ENCODE measurements around the gene TNFRSF18. TPM values are rescaled to one million over a fixed set of nuclear protein-coding genes. Genes with fewer than 3 reads are reported as not detected.

The TNFRSF18 gene
- total RNA-seq, 2 donors from 2014 or later = 0.55 TPM; not detected in 1

DNA sequence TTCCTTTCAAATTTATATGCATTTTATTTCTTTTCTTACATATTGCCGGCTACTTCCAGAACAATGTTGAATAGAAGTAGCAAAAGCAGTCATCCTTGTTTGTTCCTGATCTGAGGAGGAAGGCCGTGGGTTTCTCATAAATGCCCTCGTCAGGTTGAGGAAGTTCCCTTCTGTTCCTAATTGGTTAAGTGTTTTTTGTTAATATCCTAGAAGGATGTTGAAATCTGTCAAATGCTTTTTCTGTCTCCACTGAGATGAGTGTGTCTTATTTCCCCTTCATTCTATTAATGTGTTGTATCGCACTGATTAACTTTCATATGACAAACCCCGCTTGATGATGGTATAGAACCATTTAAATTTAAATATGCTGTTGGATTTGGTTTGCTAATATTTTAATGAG lies 17.3 kb downstream of the TNFRSF18 start:
- TF ChIP-seq, protein P1, sequence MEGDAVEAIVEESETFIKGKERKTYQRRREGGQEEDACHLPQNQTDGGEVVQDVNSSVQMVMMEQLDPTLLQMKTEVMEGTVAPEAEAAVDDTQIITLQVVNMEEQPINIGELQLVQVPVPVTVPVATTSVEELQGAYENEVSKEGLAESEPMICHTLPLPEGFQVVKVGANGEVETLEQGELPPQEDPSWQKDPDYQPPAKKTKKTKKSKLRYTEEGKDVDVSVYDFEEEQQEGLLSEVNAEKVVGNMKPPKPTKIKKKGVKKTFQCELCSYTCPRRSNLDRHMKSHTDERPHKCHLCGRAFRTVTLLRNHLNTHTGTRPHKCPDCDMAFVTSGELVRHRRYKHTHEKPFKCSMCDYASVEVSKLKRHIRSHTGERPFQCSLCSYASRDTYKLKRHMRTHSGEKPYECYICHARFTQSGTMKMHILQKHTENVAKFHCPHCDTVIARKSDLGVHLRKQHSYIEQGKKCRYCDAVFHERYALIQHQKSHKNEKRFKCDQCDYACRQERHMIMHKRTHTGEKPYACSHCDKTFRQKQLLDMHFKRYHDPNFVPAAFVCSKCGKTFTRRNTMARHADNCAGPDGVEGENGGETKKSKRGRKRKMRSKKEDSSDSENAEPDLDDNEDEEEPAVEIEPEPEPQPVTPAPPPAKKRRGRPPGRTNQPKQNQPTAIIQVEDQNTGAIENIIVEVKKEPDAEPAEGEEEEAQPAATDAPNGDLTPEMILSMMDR (IDR thresholded peaks at IDR 0.05) = no peak
- Histone ChIP-seq H3K36me3 (no peaks in the 10 kb centered on the region), H3K4me1 (no peaks in the 10 kb centered on the region), H3K27ac (no peak overlapping the region), H3K9me3 (no peaks in the 10 kb centered on the region), H3K4me3 (no peak overlapping the region), H3K27me3 (no peaks in the 10 kb centered on the region)
- no peak for DNase-seq (ENCODE audit: low spot score)

GRCh38 chr1:1187938-1188337 lies 18.5 kb downstream of the TNFRSF18 start:
- no peaks in the 10 kb centered on the region for H3K27me3 ChIP-seq
- H3K36me3 ChIP-seq = no peaks in the 10 kb centered on the region
- no peak for DNase-seq (ENCODE audit: low spot score)
- TF ChIP-seq, protein P1 (IDR thresholded peaks at IDR 0.05) = no peak
- H3K4me1 ChIP-seq = no peaks in the 10 kb centered on the region
- no peak overlapping the region for H3K27ac ChIP-seq
- H3K9me3 ChIP-seq = no peaks in the 10 kb centered on the region
- H3K4me3 ChIP-seq = no peak overlapping the region

GRCh38 chr1:1185101-1185765 lies 21.2 kb downstream of the TNFRSF18 start:
- DNase-seq (ENCODE audit: low spot score) = no peak
- H3K27ac ChIP-seq = no peak overlapping the region
- H3K9me3 ChIP-seq = no peaks in the 10 kb centered on the region
- H3K4me3 ChIP-seq = no peak overlapping the region
- H3K36me3 ChIP-seq = no peaks in the 10 kb centered on the region
- no peaks in the 10 kb centered on the region for H3K4me1 ChIP-seq
- H3K27me3 ChIP-seq = no peaks in the 10 kb centered on the region
- TF ChIP-seq, protein P1 (IDR thresholded peaks at IDR 0.05) = no peak

DNA sequence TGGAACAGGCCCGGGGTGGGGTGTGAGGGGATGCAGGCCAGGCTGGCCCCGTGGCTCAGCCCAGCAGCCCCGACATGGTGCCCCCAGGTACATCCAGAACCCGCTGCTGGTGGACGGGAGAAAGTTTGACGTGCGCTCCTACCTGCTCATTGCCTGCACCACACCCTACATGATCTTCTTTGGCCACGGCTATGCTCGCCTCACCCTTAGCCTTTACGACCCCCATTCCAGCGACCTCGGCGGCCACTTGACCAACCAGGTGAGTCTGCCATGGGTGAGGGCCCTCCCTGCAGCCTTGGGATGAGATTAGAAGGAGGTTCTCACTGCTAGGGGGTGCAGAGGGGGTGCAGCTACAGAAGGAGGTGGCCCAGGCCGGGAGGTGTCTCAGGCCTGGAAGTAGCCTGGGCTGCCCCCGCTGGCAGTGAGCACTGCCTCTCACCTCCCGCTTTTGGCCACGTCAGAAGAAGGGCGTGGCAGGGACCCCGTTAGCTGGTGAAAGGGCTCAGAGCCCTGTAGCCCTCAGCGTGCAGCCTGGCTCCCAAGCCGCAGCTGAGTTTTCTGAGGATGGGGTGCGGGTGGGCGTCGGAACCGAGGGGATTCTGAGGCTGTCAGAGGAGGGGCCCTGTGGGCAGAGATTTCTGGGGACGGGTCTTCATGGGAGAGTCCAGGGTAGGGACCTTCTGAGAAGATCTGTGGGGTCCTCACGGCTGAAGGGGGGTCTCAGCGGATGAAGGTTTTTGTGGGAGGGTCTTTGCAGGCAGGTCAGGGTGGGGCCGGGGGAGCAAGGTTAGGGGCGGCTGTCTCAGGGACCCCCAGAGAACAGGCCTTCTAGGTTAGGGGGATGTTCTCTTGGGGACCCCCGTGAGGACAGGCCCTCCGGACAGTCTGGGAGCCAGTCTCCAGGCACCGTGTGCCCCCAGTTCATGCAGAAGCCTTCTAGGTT lies 22.3 kb downstream of the TNFRSF18 start:
- Histone ChIP-seq H3K9me3 (no peaks in the 10 kb centered on the region), H3K36me3 (no peaks in the 10 kb centered on the region), H3K4me1 (no peaks in the 10 kb centered on the region), H3K4me3 (no peak overlapping the region), H3K27me3 (peaks cover 0 to 2% of the 10 kb centered on the region in 2 donors), H3K27ac (no peak overlapping the region)
- no peak for DNase-seq (ENCODE audit: low spot score)
- TF ChIP-seq, protein P1 (IDR thresholded peaks at IDR 0.05) = no peak

- no peaks in the 10 kb centered on the region for H3K4me1 ChIP-seq
- TF ChIP-seq, protein P1 (IDR thresholded peaks at IDR 0.05) = no peak
- peaks cover 0 to 7% of the 10 kb centered on the region in 2 donors for H3K27me3 ChIP-seq
- no peak for DNase-seq (ENCODE audit: low spot score)
- H3K27ac ChIP-seq = no peak overlapping the region
- no peak overlapping the region for H3K4me3 ChIP-seq
- no peaks in the 10 kb centered on the region for H3K36me3 ChIP-seq
- H3K9me3 ChIP-seq = no peaks in the 10 kb centered on the region
Observed at GRCh38 chr1:1183221-1183747, 23.1 kb downstream of the TNFRSF18 start.

All from right atrium auricular region (tissue), 2 donors.